Measurements from ENCODE around the gene SIPA1.

SIPA1 gene

DNA sequence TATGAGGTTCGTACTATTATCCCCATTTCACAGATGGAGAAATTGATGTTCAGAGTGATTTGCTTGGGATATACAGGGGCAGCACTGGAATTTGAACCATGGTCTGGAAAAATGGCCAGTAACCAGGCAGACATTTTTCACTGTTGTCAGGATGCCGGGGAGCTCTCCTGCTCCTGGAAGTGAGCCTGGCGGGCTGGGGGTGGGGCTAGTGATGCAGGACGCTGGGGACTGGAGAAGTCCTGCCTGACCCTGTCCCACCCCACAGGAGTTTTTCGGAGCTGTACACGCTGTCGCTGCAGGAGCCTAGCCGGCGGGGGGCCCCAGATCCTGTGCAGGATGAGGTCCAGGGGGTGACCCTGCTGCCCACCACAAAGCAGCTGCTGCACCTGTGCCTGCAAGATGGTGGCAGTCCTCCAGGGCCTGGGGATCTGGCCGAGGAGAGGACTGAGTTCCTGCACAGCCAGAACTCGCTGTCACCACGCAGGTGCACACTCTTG, 11.1 kb downstream of the SIPA1 start:
- no peak for TF ChIP-seq ZFX (IDR thresholded peaks at IDR 0.05; ENCODE audit: borderline replicate concordance)
- TF ChIP-seq, protein P1, sequence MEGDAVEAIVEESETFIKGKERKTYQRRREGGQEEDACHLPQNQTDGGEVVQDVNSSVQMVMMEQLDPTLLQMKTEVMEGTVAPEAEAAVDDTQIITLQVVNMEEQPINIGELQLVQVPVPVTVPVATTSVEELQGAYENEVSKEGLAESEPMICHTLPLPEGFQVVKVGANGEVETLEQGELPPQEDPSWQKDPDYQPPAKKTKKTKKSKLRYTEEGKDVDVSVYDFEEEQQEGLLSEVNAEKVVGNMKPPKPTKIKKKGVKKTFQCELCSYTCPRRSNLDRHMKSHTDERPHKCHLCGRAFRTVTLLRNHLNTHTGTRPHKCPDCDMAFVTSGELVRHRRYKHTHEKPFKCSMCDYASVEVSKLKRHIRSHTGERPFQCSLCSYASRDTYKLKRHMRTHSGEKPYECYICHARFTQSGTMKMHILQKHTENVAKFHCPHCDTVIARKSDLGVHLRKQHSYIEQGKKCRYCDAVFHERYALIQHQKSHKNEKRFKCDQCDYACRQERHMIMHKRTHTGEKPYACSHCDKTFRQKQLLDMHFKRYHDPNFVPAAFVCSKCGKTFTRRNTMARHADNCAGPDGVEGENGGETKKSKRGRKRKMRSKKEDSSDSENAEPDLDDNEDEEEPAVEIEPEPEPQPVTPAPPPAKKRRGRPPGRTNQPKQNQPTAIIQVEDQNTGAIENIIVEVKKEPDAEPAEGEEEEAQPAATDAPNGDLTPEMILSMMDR (IDR thresholded peaks at IDR 0.05): no peak
- H3K27ac ChIP-seq: no peak overlapping the region

DNA sequence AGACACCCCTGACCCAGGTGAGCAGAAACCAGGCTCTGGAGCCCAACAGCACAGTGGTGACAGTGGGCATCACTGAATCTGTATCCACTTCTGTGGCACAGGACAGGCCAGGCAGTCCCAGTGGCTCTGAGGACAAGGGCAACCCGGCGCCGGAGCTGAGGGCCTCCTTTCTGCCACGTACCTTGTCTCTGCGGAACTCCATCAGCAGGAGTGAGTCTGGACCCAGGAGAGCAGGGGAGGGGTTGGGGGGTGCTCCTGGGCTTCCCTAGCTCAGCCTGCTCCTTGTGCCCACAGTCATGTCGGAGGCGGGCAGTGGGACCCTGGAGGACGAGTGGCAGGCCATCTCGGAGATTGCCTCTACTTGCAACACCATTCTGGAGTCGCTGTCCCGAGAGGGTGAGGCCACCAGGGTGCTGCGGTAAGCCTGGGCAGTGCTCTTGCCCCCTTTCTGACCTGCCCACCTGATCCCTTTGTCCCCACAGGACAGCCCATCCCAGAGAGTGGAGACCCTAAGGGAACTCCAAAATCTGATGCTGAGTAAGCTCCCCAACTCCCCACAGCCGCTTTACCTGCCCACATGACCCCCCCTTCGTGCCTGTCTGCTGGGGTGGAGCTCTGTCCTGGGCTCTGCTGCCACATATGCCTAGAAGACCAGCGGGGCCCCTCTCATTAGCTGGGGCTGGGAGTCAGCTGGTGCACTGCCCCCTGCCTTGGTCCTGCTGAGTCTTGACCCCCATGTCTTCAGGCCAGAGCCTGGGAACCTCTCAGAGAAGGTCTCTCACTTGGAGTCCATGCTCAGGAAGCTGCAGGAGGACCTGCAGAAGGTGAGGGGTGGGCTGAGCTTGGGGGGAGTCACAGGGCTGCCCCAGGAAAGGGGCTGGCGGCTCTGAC, 12.0 kb downstream of the SIPA1 start:
- H3K27ac ChIP-seq: peak overlapping the region; percentile 95; the same call in 1 of the 2 replicates
- TF ChIP-seq, protein P1 (IDR thresholded peaks at IDR 0.05): no peak

DNA sequence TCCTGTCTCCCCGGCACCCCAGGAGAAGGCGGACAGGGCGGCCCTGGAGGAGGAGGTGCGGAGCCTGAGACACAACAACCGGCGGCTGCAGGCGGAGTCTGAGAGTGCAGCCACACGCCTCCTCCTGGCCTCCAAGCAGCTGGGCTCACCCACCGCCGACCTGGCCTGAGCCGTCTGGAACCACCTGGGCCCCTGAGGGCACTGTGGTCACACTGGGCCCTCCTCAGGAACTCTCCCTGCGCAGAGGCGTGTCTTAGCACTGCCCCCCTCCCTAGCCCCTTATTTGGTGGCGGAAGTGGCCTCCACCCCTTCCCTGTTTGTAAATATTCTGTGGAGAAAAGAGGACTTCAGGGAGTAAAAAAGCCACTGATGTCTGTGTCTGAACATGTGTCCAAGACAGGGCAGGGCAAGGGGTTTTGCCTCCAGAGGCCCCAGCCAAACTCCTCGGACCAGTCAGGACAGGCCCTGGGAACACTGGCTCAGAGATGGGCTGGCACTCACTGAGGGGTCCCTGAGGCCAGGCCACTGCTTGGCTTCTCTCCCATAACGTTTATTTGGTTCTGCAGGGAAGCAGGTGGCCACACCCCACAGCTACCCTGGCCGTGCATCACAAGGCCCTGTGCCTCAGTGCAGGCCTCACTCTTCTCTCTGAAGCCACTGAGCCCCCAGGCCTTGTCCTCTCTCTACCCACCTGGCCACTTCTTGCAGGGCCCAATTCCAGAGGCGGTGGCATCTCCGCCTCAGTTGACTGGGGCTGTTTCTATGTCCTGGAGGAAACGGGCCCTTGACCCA, 12.8 kb downstream of the SIPA1 start:
- H3K27ac ChIP-seq: peak overlapping the region; percentile 95
- no peak for TF ChIP-seq ZFX (IDR thresholded peaks at IDR 0.05; ENCODE audit: borderline replicate concordance)
- TF ChIP-seq, protein P1 (IDR thresholded peaks at IDR 0.05): no peak

DNA sequence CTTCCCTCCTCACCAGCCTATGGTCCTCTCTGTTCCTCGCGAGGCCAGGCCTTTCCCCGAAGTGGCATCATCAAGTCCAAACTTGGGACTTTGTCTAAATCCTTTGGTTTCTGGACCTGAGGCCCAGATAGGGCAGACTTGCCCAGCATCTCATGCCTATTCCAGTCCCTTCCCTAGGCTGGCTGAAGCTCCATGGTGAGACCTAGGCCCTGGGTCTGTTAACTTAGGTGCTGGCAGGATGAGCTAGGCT, 13.4 kb downstream of the SIPA1 start:
- TF ChIP-seq ZFX (IDR thresholded peaks at IDR 0.05; ENCODE audit: borderline replicate concordance): no peak
- TF ChIP-seq, protein P1 (IDR thresholded peaks at IDR 0.05): no peak
- H3K27ac ChIP-seq: peak overlapping the region; percentile 95

GRCh38 chr11:65651589-65652510, 13.9 kb downstream of the SIPA1 start:
- peak overlapping the region; percentile 95 for H3K27ac ChIP-seq

GRCh38 chr11:65652511-65653228, 14.8 kb downstream of the SIPA1 start:
- H3K27ac ChIP-seq: peak overlapping the region; percentile 95
- TF ChIP-seq, protein P1 (IDR thresholded peaks at IDR 0.05): 0 out of 2 replicates have a peak, but pooled peaks have one; percentile 4
- no peak for TF ChIP-seq ZFX (IDR thresholded peaks at IDR 0.05; ENCODE audit: borderline replicate concordance)

More at GRCh38 chr11:65651589-65652510, 13.9 kb downstream of the SIPA1 start:
- no peak for TF ChIP-seq ZFX (IDR thresholded peaks at IDR 0.05; ENCODE audit: borderline replicate concordance)
- TF ChIP-seq, protein P1 (IDR thresholded peaks at IDR 0.05): no peak

Data from 22Rv1 (cell line).